GM21423 (cell line): ENCODE data around the gene NKAIN4.
A peak's percentile ranks its signal among the peaks of the same experiment; 100 is the strongest.

Experiments
- ATAC-seq: cut with Tn5 transposase; IDR thresholded peaks from one replicate; pipeline ENCODE4 v1.9.1; 2021; ENCODE audit warnings: mild to moderate bottlenecking, moderate library complexity; ENCODE audit not compliant: unreplicated experiment

The NKAIN4 gene

DNA sequence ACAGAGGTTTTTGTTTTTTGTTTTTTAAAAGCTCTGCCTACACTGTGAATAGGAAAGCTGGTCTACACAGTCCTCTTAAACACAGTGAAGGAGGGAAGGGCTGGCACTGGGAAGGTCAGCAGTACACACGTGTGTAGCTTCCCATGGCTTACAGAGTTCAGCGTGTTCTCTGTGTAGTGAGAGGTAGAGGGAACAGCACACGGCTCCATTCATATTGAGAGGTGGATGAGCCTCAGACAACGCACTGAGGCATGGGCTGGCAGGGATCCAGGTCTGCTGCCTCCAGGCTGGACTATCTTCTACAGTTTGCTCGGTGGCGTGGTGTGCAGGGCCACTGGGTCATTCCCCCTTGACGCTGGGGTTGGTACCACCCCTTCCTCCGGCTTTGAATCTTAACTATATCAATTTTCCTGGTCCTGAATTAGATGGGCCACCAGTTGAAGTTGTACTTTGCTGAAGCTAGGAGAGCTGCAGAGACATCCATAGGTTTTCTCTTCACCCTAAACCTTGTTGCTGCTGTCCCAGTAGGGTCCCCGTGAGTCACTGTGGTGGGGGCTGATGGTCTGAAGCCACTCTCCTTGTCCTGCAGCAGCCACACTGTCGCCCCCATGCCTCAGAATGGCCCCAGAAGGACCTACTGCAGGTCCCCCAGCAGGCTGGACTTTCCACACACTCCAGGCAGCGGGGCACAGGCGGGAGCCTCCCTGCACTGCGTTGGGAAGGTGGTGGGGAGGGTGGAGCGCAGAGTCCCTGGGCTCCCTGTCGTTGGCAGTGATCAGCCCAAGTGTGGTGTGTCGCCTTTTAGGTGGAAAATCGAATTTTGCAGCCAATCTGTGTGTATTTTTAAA lies 20.3 kb upstream of the NKAIN4 start:
- no peak for ATAC-seq

- ATAC-seq, result no peak
Measured at GRCh38 chr20:63273635-63274380, 19.5 kb upstream of the NKAIN4 start.

DNA sequence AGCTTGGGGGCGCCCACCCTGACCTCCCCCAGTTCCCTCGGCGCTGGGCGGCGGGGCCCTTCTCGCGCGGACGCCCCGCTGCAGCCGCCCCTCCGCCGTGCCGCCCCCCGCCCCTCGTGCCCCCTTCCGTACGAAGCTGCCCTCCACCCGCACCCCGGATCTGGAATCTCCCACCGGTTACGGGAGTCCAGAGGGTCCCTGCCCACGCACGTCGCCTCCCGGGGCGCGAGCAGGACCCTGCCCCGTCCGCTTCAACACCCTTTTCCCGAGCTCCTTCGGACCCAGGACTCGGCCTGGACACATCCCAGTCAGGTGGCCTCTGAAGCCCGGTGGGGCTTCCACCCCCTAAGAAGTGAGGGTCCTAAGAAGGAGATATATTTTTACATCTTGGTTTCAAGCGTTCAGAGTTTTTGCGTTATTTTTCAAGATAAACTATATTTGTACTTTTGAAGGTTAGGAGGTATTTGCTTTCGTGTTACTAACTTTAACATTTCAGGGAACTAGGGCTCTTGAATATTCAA lies 18.9 kb upstream of the NKAIN4 start:
- no peak for ATAC-seq

- peak; percentile 90 for ATAC-seq
Measured at GRCh38 chr20:63272105-63273058, 18.1 kb upstream of the NKAIN4 start, which contains the start of gene ARFGAP1. ARFGAP1 (plus strand) TSS chr20:63272813; CDS start chr20:63275581, 2,768 bp downstream.

GRCh38 chr20:63270606-63271325 lies 16.5 kb upstream of the NKAIN4 start:
- no peak for ATAC-seq

DNA sequence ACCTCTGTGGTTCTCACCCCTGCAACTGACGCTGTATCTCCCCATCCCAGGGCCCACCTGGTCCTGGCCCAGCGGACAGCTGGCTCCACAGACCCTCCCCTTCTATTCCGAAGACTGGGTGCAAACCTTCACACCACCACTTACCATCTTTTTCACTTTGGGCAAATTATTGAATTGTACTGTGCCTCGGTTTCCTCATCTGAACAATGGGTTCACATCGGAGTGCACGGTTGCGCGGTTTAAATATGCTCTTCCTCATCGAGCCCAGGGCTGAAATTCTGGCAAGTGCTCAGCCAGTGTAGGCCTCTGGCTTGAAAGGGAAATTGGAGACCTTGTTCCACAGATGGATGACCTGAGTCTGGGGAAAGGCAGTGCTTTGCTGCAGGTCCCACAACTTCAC lies 15.5 kb upstream of the NKAIN4 start:
- no peak for ATAC-seq

DNA sequence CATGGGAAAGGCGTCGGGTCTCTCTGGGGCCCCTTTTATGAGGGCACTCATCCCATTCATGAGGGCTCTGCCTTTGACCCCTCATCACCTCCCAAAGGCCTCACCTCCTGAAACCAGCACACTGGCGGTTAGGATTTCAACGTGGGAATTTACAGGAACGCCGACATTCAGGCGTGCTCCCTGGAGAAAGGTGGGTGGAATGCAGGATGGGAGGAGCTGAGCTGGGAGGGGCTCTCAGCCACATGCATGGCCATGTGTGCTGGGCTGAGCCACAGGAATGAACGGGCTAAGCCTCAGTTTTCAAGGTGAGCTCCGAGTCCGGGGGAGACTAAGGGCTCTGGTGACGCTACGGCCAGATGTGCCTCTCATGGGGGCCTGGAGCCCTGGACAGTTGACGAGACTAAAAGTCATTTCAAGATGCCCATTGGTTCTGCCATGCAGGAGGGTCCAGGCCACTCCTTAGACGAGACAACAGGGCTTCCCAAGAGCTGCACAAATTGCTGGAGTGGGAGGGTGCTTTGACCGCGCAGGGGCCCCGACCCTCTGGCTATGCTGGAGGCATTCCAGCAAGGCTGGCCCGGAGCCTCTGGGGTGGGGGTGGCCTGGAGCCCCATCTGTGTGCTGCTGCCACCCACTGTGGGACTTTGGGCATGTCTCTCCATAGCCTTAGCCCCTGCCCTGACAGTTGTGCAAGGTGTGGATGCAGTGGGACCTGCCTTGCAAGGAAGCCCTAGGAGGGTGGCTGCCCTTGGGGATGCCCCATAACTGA lies 14.6 kb upstream of the NKAIN4 start:
- ATAC-seq, result no peak

- ATAC-seq, result no peak
Measured at GRCh38 chr20:63268256-63268655, 14.0 kb upstream of the NKAIN4 start.

GRCh38 chr20:63267691-63268090 lies 13.4 kb upstream of the NKAIN4 start:
- ATAC-seq, result no peak

DNA sequence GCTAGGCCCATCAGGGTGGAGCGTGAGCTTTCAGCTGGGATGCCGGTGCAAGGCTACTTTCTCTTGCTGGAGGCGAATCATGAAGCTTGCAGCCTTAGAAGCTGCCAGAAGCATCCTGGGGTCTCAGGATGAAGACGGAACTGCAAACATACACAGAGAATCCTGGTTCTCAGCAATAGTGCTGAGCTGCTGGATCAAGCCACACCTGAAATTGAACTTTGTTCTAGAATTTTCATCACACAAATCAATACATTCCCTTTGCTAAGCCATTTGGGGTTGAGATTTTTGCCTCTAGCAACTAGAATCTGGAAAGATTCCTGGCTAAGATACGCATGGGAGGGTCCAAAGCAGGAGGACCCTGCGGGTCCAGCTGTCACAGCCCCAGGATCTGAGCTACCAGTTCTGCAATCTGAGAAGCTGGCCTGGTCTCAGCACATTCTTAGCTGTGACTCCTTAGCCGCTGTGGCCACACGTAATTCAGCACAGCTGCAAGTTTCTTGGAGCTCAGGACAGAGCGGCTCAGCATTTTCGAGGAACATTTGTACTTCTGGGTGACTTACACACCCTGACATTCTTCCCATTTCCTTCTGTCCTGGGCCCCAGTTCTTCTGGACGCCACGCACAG lies 11.7 kb upstream of the NKAIN4 start:
- ATAC-seq, result no peak

DNA sequence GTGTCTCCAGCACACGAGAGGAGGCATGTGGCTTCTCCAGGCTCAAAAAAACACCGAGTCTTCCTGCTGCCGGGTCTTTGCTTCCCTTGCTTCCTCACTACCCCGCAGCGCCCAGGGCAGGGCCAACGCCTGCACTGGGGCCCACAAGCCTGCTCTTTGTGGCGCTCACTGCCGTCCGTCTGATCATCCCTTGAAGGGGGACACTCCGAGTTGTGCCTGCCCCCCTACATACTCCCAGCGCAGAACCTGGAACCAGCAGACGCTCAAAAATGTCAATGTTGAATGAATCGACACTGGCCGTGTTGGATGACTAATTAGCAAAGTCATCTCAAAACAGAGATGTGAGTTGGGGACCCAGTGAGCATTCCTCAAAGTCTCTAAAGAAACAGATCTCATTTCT lies 10.3 kb upstream of the NKAIN4 start:
- no peak for ATAC-seq

- ATAC-seq, result no peak
Measured at GRCh38 chr20:63264000-63264399, 9.7 kb upstream of the NKAIN4 start.

DNA sequence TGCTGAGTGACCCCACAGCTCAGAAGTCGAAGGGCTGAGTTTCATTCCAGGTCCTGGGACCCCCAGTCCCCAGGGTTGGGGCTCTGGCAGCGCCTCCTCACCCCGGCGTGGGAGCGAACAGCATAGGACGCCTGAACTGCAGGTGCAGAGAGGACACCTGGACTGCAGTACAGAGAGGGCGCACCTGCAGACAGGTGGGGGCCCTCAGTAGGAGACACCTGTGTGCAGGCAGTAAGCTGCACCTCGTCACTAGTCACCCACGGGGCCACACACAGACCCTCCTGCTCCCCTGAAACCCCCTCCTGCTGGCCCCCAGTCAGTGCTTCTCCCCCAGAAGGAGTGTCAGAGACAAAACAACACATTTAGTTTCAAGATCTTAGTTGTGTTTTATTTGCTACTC lies 8.6 kb upstream of the NKAIN4 start:
- no peak for ATAC-seq

GRCh38 chr20:63261795-63262528 lies 7.7 kb upstream of the NKAIN4 start:
- ATAC-seq, result no peak

DNA sequence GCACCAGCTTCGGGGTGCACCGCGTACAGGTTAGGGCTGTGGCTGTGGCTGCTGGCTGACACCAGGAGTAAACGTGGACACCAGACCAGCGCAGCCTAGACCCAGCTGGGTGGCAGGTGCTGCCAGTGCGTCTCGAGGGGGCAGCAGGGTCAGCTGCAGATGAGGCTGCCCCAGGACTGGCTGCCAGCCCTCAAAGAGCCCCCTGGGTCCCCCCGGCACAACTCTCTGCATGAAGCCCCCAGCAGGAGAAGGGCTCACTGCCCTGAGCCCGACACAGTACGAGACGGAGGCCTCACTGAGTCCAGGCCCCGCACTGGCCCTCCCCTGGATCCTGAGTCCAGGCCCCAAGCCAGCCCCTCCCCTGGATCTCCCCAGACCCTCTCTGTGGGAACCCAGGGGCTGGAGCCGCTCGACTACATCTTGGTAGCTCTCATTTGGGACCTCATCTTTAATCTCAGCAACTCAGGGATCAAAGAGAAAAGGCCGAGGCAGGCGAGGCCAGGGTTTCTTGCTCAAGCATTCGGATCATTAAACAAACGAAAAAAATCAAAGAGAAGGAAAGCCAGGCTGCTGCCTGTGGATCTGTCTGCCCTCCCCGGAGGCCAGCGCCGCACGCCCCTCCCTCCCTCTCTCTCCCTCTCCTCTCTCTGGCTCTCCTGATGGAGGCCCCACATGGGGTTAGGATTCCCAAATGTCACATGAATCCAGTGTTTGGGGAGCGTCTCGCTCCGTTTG lies 7.0 kb upstream of the NKAIN4 start:
- no peak for ATAC-seq

- no peak for ATAC-seq
Measured at GRCh38 chr20:63260521-63260920, 6.3 kb upstream of the NKAIN4 start.

GRCh38 chr20:63259734-63260460 lies 5.6 kb upstream of the NKAIN4 start:
- ATAC-seq, result no peak
